H1 (cell line): Measurements from ENCODE around the gene PANK3.

Source experiments
- BCL11A ChIP-seq, 2 experiments: IDR thresholded peaks; one replicate each; pipeline ENCODE4 v1.6.1; 2011; ENCODE audit warnings: low read depth in 2 of 2, low read length in 2 of 2, mild to moderate bottlenecking in 2 of 2
- CEBPB ChIP-seq: IDR thresholded peaks from 2 replicates; pipeline ENCODE4 v1.6.1; 2012; ENCODE audit warnings: low read depth, low read length
- CHD1 ChIP-seq: IDR thresholded peaks from 2 replicates; pipeline ENCODE4 v1.6.1; 2012; ENCODE audit warnings: low read depth, low read length, improper control_type of control experiment
- CTCF ChIP-seq, 3 experiments: IDR thresholded peaks; 1 replicate in 2 of 3; 2 replicates in 1 of 3; pipeline versions ENCODE4 v1.5.1 to v1.6.1; 2011; ENCODE audit warnings: low read length in 3 of 3, mild to moderate bottlenecking in 3 of 3, inconsistent platforms in 2 of 3, low read depth in 1 of 3, moderate library complexity in 1 of 3; ENCODE audit not compliant: insufficient read depth in 1 of 3; ENCODE audit errors: control extremely low read depth in 1 of 3
- JUND ChIP-seq: IDR thresholded peaks from 2 replicates; pipeline ENCODE4 v1.6.1; 2011; ENCODE audit warnings: mild to moderate bottlenecking, improper control_type of control experiment, low read length
- NRF1 ChIP-seq: IDR thresholded peaks from 2 replicates; pipeline ENCODE4 v1.6.1; 2011; ENCODE audit warnings: mild to moderate bottlenecking, low read depth, low read length, improper control_type of control experiment
- POLR2AphosphoS5 ChIP-seq: IDR thresholded peaks from 2 replicates; pipeline ENCODE4 v1.6.1; 2011; ENCODE audit warnings: low read depth, low read length

GRCh38 chr5:168606562-168606961 lies 27.4 kb upstream of the PANK3 start:
- TF ChIP-seq CEBPB (no peak), JUND (no peak), POLR2AphosphoS5 (no peak), CTCF (IDR thresholded peaks at IDR 0.05; ENCODE audit: control extremely low read depth in 1 of 3, insufficient read depth in 1 of 3, low read depth in 1 of 3, low read length in 3 of 3) (no peak), CHD1 (no peak), BCL11A (IDR thresholded peaks at IDR 0.05; ENCODE audit: low read depth in 2 of 2, low read length in 2 of 2) (no peak), NRF1 (no peak)
